Ovary (tissue), 9 donors: ENCODE results near the gene ALDH3A1. TPM values are rescaled to one million over a fixed set of nuclear protein-coding genes. Genes with fewer than 3 reads are reported as not detected.

Experiments used
- DNase-seq, 5 donors: peaks; one replicate each; pipeline ENCODE4 v3.0.0-alpha.2; 2019 to 2020
- H3K27ac ChIP-seq, 2 donors: fragments of 200-600 bp; one replicate each; pipeline versions ENCODE4 v1.5.1 to v1.8.0; 2019 to 2022
- H3K27me3 ChIP-seq: fragments of 200-600 bp; one replicate; pipeline ENCODE4 v1.8.0; 2022
- H3K36me3 ChIP-seq: fragments of 200-600 bp; sonication (generic); one replicate; pipeline ENCODE4 v1.5.1; 2019
- H3K4me1 ChIP-seq: one replicate; pipeline ENCODE4 v1.8.1; 2013; ENCODE audit warnings: mild to moderate bottlenecking, moderate library complexity; ENCODE audit not compliant: insufficient read depth
- H3K4me3 ChIP-seq: fragments of 200-600 bp; sonication (generic); one replicate; pipeline ENCODE4 v1.5.1; 2017
- H3K9me3 ChIP-seq, 2 donors: fragments of 200-600 bp in 1 of 2; sonication (generic) in 1 of 2; one replicate each; pipeline versions ENCODE4 v1.5.1 to v1.8.1; 2013 to 2019; ENCODE audit warnings: mild to moderate bottlenecking in 1 of 2, moderate library complexity in 1 of 2
- EP300 ChIP-seq: sonication (generic); formaldehyde crosslinking; IDR thresholded peaks from one replicate; pipeline ENCODE4 v1.6.1; 2017; ENCODE audit warnings: antibody characterized with exemption
- POLR2A ChIP-seq: fragments of 450-650 bp; IDR thresholded peaks from one replicate; pipeline ENCODE4 v1.6.1; 2017; ENCODE audit warnings: antibody characterized with exemption, mild to moderate bottlenecking, moderate library complexity
- WGBS, 3 donors: extraction: QIAGEN DNeasy Blood & Tissue Kit in 1 of 3; methylation state at CpG; one replicate each; pipeline versions ENCODE4 v1.1.5 to v1.1.7; 2013 to 2017; 5-methylcytosine and 5-hydroxymethylcytosine counted together
- intact Hi-C, 4 donors: fragments of 100-400 bp; cut with DNase I; formaldehyde crosslinking; loops; one replicate each; pipeline versions ENCODE4 v1.11.0 to v1.15.1; 2022 to 2023
- polyA plus RNA-seq, 2 donors: library from polyadenylated mRNA; stranded (reverse); fragments of 200-250 nt in 1 of 2; fragments of 350-450 nt in 1 of 2; fragmentation: Illumina TruSeq in 1 of 2; extraction: RNeasy Lipid Tissue Mini Kit (QIAGEN cat#74804) in 1 of 2; gene quantifications; one replicate each; pipeline ENCODE4 v1.2.3, GENCODE V29; 2013 to 2014
- total RNA-seq, 7 donors: library from RNA; depleted of rRNA in 2 of 7; stranded (reverse); fragments of >200 nt in 2 of 7; fragmentation: NEBNext Ultra II Directional in 3 of 7; extraction: Animal tissue kit (Norgen Biotek cat#: 25700) in 3 of 7; gene quantifications; one replicate each; pipeline versions ENCODE4 v1.1.0 to v1.2.4, GENCODE V29; 2016 to 2023
- TF ChIP-seq, protein P1 (sequence below), 3 donors: fragments of 450-650 bp in 2 of 3; fragments of 200-600 bp in 1 of 3; IDR thresholded peaks; one replicate each; pipeline versions ENCODE4 v1.5.1 to v1.8.0; 2016 to 2022; ENCODE audit warnings: antibody characterized with exemption in 3 of 3, mild to moderate bottlenecking in 1 of 3
- donor health status: DM: no; HTN: no; CAD: no; lungs with moderate emphysema.
- donor health status: DM: no; HTN: no; CAD: no.
- donor health status: Bipolar disorder and iron deficiency.
- donor health status: DM: yes; HTN: yes; CAD: no.
- donor health status: DM: no; HTN: no; CAD: no.
- donor health status: DM: yes; HTN: yes; CAD: no.

ALDH3A1 gene
- total and polyA plus RNA-seq, 9 donors: 0.17 to 12.8 (median 0.87) TPM; not detected in 3

GRCh38 chr17:19785854-19786253 is 37.8 kb upstream of the ALDH3A1 start:
- DNase-seq: no peak
- no peaks in the 10 kb centered on the region for H3K9me3 ChIP-seq
- H3K27me3 ChIP-seq: no peaks in the 10 kb centered on the region
- no peak overlapping the region for H3K4me3 ChIP-seq
- intact Hi-C loops: no loop called here
- H3K36me3 ChIP-seq: no peaks in the 10 kb centered on the region
- no peak overlapping the region for H3K27ac ChIP-seq
- WGBS, 3 donors: 55 to 68% (median 59%) methylated on average over 4 of the region's 4 CpGs
- H3K4me1 ChIP-seq: peaks cover 2% of the 10 kb centered on the region
- TF ChIP-seq POLR2A: no peak
- TF ChIP-seq EP300: no peak
- TF ChIP-seq, protein P1, sequence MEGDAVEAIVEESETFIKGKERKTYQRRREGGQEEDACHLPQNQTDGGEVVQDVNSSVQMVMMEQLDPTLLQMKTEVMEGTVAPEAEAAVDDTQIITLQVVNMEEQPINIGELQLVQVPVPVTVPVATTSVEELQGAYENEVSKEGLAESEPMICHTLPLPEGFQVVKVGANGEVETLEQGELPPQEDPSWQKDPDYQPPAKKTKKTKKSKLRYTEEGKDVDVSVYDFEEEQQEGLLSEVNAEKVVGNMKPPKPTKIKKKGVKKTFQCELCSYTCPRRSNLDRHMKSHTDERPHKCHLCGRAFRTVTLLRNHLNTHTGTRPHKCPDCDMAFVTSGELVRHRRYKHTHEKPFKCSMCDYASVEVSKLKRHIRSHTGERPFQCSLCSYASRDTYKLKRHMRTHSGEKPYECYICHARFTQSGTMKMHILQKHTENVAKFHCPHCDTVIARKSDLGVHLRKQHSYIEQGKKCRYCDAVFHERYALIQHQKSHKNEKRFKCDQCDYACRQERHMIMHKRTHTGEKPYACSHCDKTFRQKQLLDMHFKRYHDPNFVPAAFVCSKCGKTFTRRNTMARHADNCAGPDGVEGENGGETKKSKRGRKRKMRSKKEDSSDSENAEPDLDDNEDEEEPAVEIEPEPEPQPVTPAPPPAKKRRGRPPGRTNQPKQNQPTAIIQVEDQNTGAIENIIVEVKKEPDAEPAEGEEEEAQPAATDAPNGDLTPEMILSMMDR (IDR thresholded peaks at IDR 0.05): no peak

DNA sequence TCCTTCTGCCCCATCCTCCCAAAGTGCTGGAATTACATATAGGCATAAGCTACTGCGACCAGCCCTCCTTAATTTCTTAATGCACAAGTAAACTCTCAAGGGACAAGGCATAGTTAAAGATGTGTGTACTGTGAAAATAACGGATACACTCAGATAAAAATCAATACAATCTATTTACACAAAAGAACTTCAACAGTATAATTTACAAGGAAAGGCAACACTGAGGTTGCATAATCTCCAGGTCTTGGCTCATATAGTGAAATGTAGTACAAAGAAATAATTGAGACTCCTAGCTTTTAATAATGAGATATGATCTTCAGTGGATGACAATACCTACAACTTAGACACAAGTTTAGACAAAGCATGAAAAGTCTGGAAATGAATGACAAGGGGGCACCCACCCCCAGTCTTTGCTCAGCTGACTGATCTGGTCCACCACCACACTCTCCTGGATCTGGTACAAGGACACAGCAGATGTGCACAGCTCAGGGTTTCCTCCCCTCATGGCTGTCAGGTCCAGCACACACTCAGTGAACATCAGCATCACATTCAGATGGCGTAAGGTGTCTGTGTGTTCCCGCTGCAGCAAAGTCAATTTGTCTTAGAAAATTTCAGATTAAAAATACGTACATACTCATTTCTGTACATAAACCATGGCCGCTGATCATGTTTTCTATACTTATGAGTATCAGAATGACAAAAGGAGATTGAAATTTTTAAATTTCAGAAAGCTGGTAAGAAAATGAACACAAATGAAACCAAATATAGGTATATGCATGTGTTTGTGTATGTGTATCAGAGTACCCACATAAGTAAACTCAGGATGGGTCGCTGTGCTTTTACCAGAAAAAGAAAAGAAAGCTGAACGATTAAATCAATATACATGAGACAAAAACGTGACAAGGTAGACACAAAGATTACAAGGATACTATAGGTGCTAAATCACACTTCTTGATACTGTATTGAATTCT is 33.7 kb upstream of the ALDH3A1 start:
- H3K36me3 ChIP-seq: no peaks in the 10 kb centered on the region
- DNase-seq: no peak
- no peak overlapping the region for H3K27ac ChIP-seq
- 94 to 95% (median 94%) methylated on average over 9 of the region's 9 CpGs for WGBS, 3 donors
- no peaks in the 10 kb centered on the region for H3K27me3 ChIP-seq
- no peak overlapping the region for H3K4me3 ChIP-seq
- intact Hi-C loops: no loop called here
- H3K4me1 ChIP-seq: no peaks in the 10 kb centered on the region
- TF ChIP-seq EP300 (no peak), POLR2A (no peak)
- TF ChIP-seq, protein P1 (IDR thresholded peaks at IDR 0.05): no peak
- no peaks in the 10 kb centered on the region for H3K9me3 ChIP-seq

DNA sequence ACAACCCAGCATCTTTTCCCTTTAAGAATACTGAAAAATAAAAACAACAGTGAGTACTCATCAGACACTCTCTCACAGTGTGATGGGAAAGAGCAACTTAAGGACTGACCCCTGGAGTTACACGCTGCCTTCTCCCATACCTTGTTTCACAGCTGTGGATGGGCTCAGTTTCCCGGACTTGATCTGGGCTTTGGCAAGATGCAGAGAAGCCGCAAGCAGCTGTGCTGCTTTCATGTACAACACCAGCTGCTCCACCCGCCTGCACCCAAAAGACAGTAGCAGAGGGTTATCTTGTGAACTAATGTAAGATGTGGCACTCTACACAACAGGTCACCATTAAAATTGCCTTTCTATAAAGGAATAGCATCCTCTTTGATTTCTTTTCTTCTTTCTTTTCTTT is 32.7 kb upstream of the ALDH3A1 start:
- no peaks in the 10 kb centered on the region for H3K27me3 ChIP-seq
- no peak for DNase-seq
- H3K27ac ChIP-seq: no peak overlapping the region
- no peak overlapping the region for H3K4me3 ChIP-seq
- no peaks in the 10 kb centered on the region for H3K4me1 ChIP-seq
- H3K36me3 ChIP-seq: no peaks in the 10 kb centered on the region
- no peaks in the 10 kb centered on the region for H3K9me3 ChIP-seq
- WGBS, 3 donors: 84 to 87% (median 84%) methylated on average over 4 of the region's 4 CpGs
- intact Hi-C loops: no loop called here
- TF ChIP-seq, protein P1 (IDR thresholded peaks at IDR 0.05): no peak
- no peak for TF ChIP-seq POLR2A
- no peak for TF ChIP-seq EP300

GRCh38 chr17:19773534-19773933 is 25.4 kb upstream of the ALDH3A1 start:
- Histone ChIP-seq H3K9me3 (no peaks in the 10 kb centered on the region), H3K27ac (no peak overlapping the region), H3K4me1 (no peaks in the 10 kb centered on the region), H3K27me3 (no peaks in the 10 kb centered on the region), H3K36me3 (no peaks in the 10 kb centered on the region), H3K4me3 (no peak overlapping the region)
- WGBS, 3 donors: 90 to 93% (median 92%) methylated on average over 6 of the region's 6 CpGs
- DNase-seq: no peak
- intact Hi-C loops: no loop called here
- TF ChIP-seq POLR2A (no peak), EP300 (no peak)
- TF ChIP-seq, protein P1 (IDR thresholded peaks at IDR 0.05): no peak
